Skeletal muscle satellite cell (primary cell): ENCODE results near the gene MAP2. TPM values are rescaled to one million over a fixed set of nuclear protein-coding genes. Genes with fewer than 3 reads are reported as not detected.

Experiments used
- small RNA-seq: library from RNA; depleted of rRNA; stranded (forward); fragments of <200 nt; gene quantifications from one replicate; pipeline ENCODE3, GENCODE V24; 2012

Gene MAP2

Small RNA genes lying within 50 kb of the gene (small RNA-seq; reads per million reads assigned to genes)
- not detected for gene RNA5SP118
